Right renal cortex interstitium (tissue), 3 donors: Measurements from ENCODE around the gene CCDC40. TPM values are rescaled to one million over a fixed set of nuclear protein-coding genes. Genes with fewer than 3 reads are reported as not detected.

Source experiments
- DNase-seq, 3 donors: peaks; one replicate each; pipeline ENCODE4 v3.0.0-alpha.2; 2013; ENCODE audit warnings: low read depth in 3 of 3, low spot score in 2 of 3
- polyA plus RNA-seq, 3 donors: library from polyadenylated mRNA; unstranded; fragments of 120-200 nt; gene quantifications; one replicate each; pipeline ENCODE4 v1.2.1, GENCODE V29; 2013; ENCODE audit not compliant: insufficient read length in 3 of 3

CCDC40 gene
- polyA plus RNA-seq, 3 donors: 9.4 to 15.6 (median 9.6) TPM

DNA sequence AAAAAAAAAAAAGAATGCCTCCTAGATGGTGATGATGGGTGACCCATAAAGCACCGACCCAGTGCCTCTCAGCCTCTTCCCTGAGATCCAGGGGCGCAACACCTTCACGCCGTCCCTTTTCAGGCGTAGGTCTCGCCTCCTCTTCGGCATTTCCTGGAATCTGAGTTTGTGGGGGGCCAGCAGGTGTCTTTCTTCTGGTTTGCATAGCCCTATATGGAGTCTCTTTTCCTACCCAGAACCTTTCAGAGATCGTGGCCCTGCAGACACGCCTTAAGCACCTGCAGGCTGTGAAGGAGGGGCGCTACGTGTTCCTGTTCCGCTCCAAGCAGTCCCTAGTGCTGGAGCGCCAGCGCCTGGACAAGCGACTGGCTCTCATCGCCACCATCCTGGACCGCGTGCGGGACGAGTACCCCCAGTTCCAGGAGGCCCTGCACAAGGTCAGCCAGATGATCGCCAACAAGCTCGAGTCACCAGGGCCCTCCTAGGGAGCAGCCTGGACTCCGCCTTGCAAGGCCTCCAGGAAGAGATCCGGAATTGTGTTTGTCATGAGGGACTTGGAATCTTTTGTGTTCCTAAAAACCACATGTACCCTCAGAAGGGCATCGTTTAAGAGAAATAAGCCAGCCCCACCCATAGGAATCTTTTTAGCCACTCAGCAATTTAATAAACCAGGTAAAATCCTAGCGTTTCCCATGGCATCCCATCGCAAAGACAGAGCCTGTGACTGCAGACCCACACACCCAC, 63.0 kb downstream of the CCDC40 start:
- no peak for DNase-seq

DNA sequence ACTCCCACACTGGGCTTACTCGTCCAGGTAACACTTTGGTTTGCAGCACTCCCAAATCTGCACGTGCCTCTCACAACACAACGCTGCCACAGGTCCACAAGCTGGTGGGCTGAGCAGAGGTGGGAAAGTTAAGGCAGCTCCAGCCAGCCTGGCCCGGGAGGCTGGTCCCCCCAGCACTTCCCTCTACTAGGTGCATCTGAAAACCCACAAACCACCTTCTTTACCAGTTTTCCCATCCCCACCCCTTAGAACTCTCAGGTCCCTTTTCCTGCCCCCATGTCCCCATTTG, 63.5 kb downstream of the CCDC40 start:
- DNase-seq: no peak

DNA sequence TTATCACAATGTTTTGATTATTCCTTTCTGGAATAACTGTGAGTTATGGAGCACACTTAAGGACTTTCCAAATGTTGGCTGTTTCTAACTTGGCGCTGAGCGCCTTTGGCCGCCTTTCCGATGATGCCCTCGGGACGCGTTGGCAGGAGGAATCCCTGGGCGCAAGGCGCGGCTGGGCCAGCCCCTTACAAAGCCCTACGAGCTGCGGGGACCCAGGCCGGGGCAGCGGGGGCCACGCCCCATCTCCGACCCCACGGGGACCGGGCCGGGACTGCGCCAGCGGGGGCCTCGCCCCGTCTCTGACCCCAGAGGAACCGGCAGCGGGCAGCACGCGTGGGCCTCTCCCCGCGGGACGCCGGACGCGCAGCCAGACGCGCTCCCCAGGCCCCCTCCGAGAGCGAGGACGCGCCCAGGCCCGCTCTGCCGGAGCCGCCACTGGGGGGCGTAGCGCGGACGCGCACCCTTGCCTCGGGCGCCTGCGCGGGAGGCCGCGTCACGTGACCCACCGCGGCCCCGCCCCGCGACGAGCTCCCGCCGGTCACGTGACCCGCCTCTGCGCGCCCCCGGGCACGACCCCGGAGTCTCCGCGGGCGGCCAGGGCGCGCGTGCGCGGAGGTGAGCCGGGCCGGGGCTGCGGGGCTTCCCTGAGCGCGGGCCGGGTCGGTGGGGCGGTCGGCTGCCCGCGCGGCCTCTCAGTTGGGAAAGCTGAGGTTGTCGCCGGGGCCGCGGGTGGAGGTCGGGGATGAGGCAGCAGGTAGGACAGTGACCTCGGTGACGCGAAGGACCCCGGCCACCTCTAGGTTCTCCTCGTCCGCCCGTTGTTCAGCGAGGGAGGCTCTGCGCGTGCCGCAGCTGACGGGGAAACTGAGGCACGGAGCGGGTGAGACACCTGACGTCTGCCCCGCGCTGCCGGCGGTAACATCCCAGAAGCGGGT, 64.8 kb downstream of the CCDC40 start, which contains the start of gene GAA:
Gene GAA, plus strand, starts transcription at position 571 of the 935 bp plus-strand sequence. CDS start 3,006 bp downstream, outside the sequence.
- DNase-seq: peak; percentile 68 to 77 (median 72)

DNA sequence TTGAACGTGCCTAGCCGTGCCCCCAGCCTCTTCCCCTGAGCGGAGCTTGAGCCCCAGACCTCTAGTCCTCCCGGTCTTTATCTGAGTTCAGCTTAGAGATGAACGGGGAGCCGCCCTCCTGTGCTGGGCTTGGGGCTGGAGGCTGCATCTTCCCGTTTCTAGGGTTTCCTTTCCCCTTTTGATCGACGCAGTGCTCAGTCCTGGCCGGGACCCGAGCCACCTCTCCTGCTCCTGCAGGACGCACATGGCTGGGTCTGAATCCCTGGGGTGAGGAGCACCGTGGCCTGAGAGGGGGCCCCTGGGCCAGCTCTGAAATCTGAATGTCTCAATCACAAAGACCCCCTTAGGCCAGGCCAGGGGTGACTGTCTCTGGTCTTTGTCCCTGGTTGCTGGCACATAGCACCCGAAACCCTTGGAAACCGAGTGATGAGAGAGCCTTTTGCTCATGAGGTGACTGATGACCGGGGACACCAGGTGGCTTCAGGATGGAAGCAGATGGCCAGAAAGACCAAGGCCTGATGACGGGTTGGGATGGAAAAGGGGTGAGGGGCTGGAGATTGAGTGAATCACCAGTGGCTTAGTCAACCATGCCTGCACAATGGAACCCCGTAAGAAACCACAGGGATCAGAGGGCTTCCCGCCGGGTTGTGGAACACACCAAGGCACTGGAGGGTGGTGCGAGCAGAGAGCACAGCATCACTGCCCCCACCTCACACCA, 65.7 kb downstream of the CCDC40 start:
- DNase-seq: no peak

DNA sequence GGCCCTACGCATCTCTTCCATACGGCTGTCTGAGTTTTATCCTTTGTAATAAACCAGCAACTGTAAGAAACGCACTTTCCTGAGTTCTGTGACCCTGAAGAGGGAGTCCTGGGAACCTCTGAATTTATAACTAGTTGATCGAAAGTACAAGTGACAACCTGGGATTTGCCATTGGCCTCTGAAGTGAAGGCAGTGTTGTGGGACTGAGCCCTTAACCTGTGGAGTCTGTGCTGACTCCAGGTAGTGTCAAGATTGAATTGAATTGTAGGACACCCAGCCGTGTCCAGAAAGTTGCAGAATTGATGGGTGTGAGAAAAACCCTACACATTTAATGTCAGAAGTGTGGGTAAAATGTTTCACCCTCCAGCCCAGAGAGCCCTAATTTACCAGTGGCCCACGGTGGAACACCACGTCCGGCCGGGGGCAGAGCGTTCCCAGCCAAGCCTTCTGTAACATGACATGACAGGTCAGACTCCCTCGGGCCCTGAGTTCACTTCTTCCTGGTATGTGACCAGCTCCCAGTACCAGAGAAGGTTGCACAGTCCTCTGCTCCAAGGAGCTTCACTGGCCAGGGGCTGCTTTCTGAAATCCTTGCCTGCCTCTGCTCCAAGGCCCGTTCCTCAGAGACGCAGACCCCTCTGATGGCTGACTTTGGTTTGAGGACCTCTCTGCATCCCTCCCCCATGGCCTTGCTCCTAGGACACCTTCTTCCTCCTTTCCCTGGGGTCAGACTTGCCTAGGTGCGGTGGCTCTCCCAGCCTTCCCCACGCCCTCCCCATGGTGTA, 66.4 kb downstream of the CCDC40 start:
- no peak for DNase-seq

DNA sequence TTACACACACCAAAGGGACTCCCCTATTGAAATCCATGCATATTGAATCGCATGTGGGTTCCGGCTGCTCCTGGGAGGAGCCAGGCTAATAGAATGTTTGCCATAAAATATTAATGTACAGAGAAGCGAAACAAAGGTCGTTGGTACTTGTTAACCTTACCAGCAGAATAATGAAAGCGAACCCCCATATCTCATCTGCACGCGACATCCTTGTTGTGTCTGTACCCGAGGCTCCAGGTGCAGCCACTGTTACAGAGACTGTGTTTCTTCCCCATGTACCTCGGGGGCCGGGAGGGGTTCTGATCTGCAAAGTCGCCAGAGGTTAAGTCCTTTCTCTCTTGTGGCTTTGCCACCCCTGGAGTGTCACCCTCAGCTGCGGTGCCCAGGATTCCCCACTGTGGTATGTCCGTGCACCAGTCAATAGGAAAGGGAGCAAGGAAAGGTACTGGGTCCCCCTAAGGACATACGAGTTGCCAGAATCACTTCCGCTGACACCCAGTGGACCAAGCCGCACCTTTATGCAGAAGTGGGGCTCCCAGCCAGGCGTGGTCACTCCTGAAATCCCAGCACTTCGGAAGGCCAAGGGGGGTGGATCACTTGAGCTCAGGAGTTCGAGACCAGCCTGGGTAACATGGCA, 67.1 kb downstream of the CCDC40 start:
- no peak for DNase-seq

DNA sequence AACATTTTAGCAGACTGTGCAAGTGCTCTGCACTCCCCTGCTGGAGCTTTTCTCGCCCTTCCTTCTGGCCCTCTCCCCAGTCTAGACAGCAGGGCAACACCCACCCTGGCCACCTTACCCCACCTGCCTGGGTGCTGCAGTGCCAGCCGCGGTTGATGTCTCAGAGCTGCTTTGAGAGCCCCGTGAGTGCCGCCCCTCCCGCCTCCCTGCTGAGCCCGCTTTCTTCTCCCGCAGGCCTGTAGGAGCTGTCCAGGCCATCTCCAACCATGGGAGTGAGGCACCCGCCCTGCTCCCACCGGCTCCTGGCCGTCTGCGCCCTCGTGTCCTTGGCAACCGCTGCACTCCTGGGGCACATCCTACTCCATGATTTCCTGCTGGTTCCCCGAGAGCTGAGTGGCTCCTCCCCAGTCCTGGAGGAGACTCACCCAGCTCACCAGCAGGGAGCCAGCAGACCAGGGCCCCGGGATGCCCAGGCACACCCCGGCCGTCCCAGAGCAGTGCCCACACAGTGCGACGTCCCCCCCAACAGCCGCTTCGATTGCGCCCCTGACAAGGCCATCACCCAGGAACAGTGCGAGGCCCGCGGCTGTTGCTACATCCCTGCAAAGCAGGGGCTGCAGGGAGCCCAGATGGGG, 68.0 kb downstream of the CCDC40 start:
- no peak for DNase-seq

DNA sequence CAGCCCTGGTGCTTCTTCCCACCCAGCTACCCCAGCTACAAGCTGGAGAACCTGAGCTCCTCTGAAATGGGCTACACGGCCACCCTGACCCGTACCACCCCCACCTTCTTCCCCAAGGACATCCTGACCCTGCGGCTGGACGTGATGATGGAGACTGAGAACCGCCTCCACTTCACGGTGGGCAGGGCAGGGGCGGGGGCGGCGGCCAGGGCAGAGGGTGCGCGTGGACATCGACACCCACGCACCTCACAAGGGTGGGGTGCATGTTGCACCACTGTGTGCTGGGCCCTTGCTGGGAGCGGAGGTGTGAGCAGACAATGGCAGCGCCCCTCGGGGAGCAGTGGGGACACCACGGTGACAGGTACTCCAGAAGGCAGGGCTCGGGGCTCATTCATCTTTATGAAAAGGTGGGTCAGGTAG, 68.5 kb downstream of the CCDC40 start:
- DNase-seq: no peak

DNA sequence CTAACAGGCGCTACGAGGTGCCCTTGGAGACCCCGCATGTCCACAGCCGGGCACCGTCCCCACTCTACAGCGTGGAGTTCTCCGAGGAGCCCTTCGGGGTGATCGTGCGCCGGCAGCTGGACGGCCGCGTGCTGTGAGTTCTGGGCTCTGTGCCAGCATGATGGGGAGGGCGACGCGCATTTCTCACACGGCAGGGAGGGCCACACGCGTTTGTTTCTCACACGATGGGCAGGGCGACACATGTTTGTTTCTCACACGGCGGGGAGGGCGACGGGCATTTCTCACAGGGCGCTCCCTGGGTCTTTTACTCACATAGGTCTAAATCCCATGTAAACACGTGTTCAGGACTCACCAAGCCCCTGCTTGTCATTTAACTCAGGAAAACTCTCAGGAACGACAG, 69.3 kb downstream of the CCDC40 start:
- DNase-seq: no peak

DNA sequence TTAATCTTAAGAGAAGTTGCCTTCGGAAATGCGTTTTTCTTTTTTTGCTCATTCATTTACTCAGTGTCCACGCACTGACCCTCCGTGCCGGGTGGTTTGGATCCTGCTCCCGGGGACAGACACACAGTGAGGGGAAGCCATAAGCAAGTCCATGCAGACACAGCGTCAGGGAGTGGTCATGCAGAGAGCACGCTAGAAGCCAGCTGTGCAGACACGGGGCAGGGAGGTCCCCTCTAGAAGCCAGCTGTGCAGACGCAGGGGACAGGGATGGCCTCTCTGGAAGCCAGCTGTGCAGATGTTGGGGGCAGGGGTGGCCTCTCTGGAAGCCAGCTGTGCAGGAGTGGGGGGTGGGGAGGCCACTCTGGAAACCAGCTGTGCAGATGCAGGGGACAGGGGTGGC, 69.7 kb downstream of the CCDC40 start:
- DNase-seq: no peak

DNA sequence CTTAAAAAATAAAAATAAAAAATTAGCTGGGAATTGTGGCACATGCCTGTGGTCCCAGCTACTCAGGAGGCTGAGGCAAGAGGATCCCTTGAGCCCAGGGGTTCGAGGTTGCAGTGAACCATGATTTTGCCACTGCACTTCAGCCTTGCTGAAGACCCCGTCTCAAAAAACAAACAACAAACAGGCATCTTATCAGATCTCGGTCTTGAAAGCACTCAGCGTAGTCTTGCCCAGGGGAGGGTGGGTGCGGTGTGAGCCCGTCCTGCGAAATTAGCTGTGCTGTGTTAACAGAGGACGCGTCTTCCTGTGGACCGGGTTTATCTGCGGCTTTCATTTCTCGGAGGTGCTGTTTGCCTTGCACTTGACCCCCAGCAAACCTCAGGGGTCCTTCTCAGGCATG, 70.3 kb downstream of the CCDC40 start:
- no peak for DNase-seq

DNA sequence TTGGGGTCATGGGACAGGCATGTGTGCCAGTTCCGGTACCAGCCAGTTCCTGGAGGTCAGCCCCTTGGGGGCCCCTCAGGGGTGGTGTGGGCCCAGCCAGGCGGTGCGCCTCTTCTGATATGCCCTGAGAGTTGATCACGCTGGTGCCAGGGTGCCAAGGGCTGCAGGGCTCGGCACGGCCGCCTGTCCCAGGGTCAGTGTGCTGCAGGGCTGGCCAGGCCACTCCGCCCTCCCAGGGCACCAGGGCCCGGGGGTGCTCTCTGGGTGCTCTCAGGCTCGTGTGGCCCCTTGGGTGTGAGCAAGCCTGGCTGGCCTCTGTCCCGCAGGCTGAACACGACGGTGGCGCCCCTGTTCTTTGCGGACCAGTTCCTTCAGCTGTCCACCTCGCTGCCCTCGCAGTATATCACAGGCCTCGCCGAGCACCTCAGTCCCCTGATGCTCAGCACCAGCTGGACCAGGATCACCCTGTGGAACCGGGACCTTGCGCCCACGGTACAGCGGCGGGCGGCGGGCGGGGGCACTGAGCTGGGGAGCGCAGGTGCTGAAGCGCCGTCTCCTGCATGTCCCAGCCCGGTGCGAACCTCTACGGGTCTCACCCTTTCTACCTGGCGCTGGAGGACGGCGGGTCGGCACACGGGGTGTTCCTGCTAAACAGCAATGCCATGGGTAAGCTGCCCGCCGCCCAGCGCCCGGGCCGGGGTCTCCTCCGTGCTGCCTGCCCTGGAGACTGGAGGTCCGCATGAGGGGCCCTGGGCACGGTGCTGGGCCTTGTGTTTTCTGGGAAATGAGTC, 71.0 kb downstream of the CCDC40 start:
- no peak for DNase-seq

DNA sequence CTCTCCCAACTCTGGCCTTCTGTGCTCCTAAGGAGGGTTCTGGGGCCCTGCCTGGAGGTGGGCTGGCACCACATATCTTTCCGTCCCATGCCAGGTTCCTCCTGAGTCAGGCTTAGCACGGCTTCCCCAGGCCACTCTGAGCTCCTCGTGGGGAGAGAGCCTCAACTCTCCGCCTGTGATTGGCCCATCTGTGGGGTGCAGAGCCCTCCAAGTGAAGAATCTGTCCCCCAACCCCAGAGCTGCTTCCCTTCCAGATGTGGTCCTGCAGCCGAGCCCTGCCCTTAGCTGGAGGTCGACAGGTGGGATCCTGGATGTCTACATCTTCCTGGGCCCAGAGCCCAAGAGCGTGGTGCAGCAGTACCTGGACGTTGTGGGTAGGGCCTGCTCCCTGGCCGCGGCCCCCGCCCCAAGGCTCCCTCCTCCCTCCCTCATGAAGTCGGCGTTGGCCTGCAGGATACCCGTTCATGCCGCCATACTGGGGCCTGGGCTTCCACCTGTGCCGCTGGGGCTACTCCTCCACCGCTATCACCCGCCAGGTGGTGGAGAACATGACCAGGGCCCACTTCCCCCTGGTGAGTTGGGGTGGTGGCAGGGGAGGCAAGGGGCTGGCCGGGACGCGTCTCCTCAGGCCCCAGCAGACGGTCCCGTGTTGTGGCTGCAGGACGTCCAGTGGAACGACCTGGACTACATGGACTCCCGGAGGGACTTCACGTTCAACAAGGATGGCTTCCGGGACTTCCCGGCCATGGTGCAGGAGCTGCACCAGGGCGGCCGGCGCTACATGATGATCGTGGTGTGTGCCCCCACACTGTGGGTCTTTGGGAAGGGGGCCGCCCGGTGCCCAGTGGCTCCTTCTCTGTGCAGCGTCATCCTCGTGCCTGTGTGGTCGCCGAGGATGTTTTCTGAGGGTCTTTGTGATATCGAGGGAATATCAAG, 71.9 kb downstream of the CCDC40 start:
- DNase-seq: no peak

DNA sequence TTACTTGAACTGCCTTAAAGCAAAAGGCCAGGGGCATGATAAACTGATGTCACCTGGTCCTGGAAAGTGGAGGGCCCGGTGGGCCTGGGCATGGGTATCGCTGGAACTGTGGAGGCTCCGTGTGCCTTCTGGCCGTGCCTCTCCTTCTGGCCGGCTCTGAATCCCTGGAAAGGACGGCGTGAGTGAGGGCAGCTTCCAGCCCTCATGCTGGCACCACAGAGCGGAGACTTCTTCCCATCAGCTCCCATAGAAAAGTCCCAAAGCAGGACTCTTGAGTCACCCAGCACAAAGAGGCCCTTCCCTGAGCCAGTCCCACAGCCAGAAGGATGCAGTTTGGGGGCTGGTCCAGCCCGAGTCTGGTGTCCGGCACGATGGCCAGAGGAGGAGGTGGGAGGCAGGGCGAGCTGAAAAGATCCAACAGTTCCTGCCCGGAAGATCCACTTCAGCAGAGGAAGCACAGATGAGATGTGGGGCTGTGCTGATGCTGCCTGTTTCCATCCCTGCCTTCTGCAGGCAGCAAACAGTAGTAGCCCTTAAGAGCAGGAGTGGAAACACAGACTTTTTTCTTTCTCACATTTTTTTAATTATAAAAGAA, 72.7 kb downstream of the CCDC40 start:
- DNase-seq: no peak

DNA sequence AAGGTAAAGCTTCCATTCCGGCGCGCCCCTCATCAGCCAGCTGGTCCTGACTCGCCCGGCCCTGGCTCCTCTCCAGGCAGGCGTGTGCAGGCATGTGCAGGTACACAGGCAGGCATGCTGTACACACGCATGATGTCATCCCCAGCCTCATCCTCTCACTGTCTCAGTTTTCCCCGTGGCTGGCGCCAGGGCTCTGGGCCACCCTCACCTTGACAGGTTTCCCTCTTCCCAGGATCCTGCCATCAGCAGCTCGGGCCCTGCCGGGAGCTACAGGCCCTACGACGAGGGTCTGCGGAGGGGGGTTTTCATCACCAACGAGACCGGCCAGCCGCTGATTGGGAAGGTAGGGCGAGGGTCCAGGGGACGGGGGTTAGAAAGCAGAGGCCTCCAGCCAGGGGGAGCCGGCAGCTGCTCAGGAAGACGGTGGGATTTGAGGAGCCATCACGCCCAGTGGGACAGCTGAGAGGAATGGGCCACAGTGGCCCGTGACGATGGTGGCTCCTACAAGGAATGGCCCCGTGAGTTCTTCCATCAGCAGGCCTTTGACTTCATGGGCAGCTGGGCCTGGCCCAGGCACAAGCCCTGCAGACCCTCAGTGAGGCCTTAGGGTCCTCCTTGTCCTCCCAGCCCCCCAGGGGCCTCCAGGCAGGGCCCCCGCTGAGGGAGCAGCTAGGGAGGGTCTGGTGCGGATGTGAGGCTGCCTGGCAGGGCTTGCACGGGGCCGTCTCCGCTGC, 73.4 kb downstream of the CCDC40 start:
- no peak for DNase-seq

DNA sequence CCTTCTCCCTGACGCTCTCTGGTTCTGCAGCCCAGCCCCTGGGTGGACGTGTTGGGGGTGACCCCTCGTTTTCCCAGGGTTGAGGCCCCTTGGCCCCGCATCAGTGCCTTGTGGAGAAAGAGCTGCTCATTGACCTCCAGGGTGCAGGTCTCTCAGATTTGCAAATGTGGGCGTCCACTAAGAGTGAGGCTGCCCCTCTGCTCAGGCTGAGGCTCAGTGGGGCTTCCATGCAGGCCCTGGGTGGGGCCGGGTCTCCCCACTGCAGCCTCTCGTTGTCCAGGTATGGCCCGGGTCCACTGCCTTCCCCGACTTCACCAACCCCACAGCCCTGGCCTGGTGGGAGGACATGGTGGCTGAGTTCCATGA, 74.0 kb downstream of the CCDC40 start:
- DNase-seq: no peak
